Subcutaneous abdominal adipose tissue (tissue), 5 donors: ENCODE results near the gene TBC1D1.
A peak's percentile ranks its signal among the peaks of the same experiment; 100 is the strongest.

Experiments
- H3K27ac ChIP-seq: one replicate; pipeline ENCODE4 v1.7.0; 2013; ENCODE audit warnings: low read depth, mild to moderate bottlenecking, inconsistent platforms, low read length, moderate library complexity
- H3K27me3 ChIP-seq, 5 donors: one replicate each; pipeline ENCODE4 v1.7.0; 2013; ENCODE audit warnings: low read length in 5 of 5, inconsistent platforms in 1 of 5; ENCODE audit not compliant: control insufficient read depth in 5 of 5, insufficient read depth in 4 of 5
- H3K36me3 ChIP-seq, 5 donors: one replicate each; pipeline ENCODE4 v1.7.0; 2013; ENCODE audit warnings: low read length in 5 of 5; ENCODE audit not compliant: control insufficient read depth in 5 of 5, insufficient read depth in 5 of 5
- H3K4me1 ChIP-seq, 5 donors: one replicate each; pipeline ENCODE4 v1.7.0; 2013; ENCODE audit warnings: low read length in 5 of 5, mild to moderate bottlenecking in 3 of 5, moderate library complexity in 1 of 5; ENCODE audit not compliant: control insufficient read depth in 5 of 5, insufficient read depth in 5 of 5
- H3K4me3 ChIP-seq, 5 donors: one replicate each; pipeline ENCODE4 v1.7.0; 2013; ENCODE audit warnings: low read length in 5 of 5, low read depth in 1 of 5
- H3K9ac ChIP-seq, 5 donors: one replicate each; pipeline ENCODE4 v1.7.0; 2013; ENCODE audit warnings: low read length in 5 of 5, mild to moderate bottlenecking in 4 of 5, moderate library complexity in 3 of 5
- H3K9me3 ChIP-seq, 5 donors: one replicate each; pipeline ENCODE4 v1.7.0; 2013; ENCODE audit warnings: low read length in 5 of 5; ENCODE audit not compliant: control insufficient read depth in 5 of 5
- donor health status: healthy.
- donor health status: healthy.
- donor health status: healthy.
- donor health status: healthy.
- donor health status: healthy.

Gene TBC1D1

GRCh38 chr4:38056011-38056685 lies 165.3 kb downstream of the TBC1D1 start:
- Histone ChIP-seq H3K9ac (peak overlapping the region in 1 of 5 donors; percentile 24), H3K27ac (peak overlapping the region; percentile 71), H3K4me3 (peak overlapping the region in 3 of 5 donors; percentile 10 to 28 (median 15)), H3K9me3 (no peaks in the 10 kb centered on the region), H3K27me3 (no peaks in the 10 kb centered on the region), H3K36me3 (peaks cover 3 to 33% (median 19%) of the 10 kb centered on the region in 5 donors), H3K4me1 (peaks cover 0 to 25% (median 10%) of the 10 kb centered on the region in 5 donors)

DNA sequence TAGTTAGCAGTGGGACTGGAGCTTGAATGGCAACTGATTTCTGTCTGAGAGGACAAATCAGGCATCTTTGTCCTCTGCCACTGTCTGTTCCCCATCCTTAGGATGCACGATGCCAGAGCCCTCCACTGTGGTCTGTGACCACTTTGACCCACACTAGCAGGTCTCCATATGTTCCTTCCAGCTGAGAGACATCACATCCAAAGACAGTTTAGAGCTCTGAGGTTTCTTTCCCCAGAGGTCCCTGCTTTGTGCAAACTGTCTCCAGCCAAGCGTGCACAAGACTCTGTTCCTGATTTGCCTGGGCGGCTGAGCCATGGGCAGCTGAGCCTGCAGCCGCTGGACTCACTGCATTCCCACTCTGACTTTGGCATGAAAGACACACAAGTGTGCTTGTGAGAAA lies 167.3 kb downstream of the TBC1D1 start:
- Histone ChIP-seq H3K36me3 (peaks cover 3 to 29% (median 19%) of the 10 kb centered on the region in 5 donors), H3K27ac (no peak overlapping the region)

DNA sequence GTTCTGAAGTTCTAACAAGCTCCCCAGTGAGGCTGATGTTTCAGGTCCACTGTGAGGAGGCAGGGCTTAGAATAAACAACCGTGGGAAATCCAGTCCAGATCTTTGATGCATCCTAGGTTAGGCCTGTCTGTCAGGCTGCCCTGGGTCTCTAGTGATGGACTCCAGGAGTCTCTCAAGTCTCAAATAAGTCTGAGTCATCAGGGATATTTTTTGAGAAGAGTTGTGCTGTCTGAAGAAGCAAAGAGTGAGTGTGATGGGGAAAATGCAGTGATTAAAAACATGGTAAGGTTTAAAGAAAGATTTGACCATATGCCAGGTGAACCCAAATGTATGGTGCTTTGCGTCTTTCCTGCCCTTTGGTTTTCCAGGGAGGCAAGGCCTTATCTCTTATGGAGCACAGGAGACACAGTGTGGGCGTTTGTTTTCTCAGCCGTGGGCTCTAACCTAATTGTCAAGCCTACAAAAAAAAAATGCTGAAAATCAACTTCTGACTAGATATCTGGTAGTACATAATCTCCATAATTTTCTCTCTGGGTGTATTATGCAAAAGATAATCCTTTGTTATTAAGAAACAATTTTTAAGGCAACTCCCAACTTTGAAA lies 170.0 kb downstream of the TBC1D1 start:
- Histone ChIP-seq H3K27ac (no peak overlapping the region), H3K27me3 (no peaks in the 10 kb centered on the region), H3K36me3 (peaks cover 3 to 16% (median 7%) of the 10 kb centered on the region in 5 donors), H3K4me1 (peaks cover 0 to 15% (median 11%) of the 10 kb centered on the region in 5 donors), H3K9ac (no peak overlapping the region), H3K9me3 (no peaks in the 10 kb centered on the region), H3K4me3 (no peak overlapping the region)

More for the DNA sequence above, 167.3 kb downstream of the TBC1D1 start:
- Histone ChIP-seq H3K27me3 (no peaks in the 10 kb centered on the region), H3K9me3 (no peaks in the 10 kb centered on the region), H3K4me3 (no peak overlapping the region), H3K4me1 (peaks cover 0 to 23% (median 17%) of the 10 kb centered on the region in 5 donors), H3K9ac (no peak overlapping the region)

DNA sequence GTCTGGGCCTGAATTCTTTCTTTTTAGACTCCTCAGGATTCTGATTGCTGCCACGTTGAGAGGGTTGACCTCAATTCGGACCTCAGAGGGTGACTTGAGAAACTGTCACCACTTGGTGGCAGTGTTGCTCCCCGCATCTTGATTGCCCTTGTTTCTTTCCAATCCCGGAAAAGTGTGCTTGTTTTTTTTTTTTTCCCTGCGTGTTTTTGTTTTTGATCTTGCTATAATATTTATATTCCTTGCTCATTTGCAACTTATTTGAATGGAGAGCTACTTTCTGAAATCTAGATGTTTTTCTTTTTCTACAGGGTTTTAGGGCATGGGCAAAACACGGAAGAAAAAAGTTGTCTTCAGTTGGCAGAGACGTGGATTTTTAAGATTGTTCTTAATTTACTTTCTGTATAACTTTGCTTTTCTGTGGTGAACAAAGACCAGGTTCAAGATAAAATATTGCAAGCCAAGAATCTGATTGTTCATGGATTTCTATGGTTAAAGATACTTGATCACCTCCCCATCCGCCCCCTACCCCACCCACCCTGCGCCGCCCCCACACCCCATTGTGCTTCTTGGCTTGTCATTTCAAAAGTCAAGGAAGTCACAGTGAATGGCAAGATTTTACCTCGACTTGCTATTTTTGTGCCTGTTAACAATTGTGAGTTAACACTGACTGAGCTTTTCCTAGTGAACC lies 171.3 kb downstream of the TBC1D1 start:
- no peaks in the 10 kb centered on the region for H3K9me3 ChIP-seq
- H3K36me3 ChIP-seq = peaks cover 3 to 16% (median 7%) of the 10 kb centered on the region in 5 donors
- peak overlapping the region in 2 of 5 donors; percentile 41 to 66 for H3K9ac ChIP-seq
- no peaks in the 10 kb centered on the region for H3K27me3 ChIP-seq
- peak overlapping the region; percentile 26 for H3K27ac ChIP-seq
- H3K4me1 ChIP-seq = peaks cover 0 to 10% (median 8%) of the 10 kb centered on the region in 5 donors
- H3K4me3 ChIP-seq = peak overlapping the region; percentile 51 to 63 (median 57)

DNA sequence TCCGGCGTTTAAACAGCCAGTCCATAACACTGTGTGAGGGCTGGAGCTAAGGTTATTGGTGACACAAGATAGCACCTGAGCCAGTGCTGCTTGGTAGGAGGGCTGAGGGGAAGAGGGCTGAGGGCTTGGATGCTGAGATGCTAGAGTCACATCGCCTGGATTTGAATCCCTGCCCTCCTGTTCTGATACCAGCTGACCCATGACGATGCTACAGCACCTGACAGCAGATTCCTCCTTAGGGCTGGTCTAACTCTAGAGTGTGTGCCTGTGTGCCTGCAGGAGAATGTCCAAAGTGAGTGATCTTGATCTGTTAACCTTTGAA lies 171.9 kb downstream of the TBC1D1 start:
- Histone ChIP-seq H3K36me3 (peaks cover 3 to 15% (median 7%) of the 10 kb centered on the region in 5 donors), H3K27ac (no peak overlapping the region), H3K4me1 (peaks cover 0 to 12% (median 8%) of the 10 kb centered on the region in 5 donors), H3K27me3 (no peaks in the 10 kb centered on the region), H3K4me3 (peak overlapping the region in 1 of 5 donors; percentile 56), H3K9ac (peak overlapping the region in 1 of 5 donors; percentile 41), H3K9me3 (no peaks in the 10 kb centered on the region)

GRCh38 chr4:38065176-38065575 lies 174.3 kb downstream of the TBC1D1 start:
- H3K4me3 ChIP-seq = no peak overlapping the region
- H3K36me3 ChIP-seq = peaks cover 2 to 15% (median 6%) of the 10 kb centered on the region in 5 donors
- no peak overlapping the region for H3K9ac ChIP-seq
- H3K27ac ChIP-seq = no peak overlapping the region
- H3K4me1 ChIP-seq = peaks cover 0 to 16% (median 8%) of the 10 kb centered on the region in 5 donors
- H3K27me3 ChIP-seq = no peaks in the 10 kb centered on the region
- H3K9me3 ChIP-seq = no peaks in the 10 kb centered on the region

DNA sequence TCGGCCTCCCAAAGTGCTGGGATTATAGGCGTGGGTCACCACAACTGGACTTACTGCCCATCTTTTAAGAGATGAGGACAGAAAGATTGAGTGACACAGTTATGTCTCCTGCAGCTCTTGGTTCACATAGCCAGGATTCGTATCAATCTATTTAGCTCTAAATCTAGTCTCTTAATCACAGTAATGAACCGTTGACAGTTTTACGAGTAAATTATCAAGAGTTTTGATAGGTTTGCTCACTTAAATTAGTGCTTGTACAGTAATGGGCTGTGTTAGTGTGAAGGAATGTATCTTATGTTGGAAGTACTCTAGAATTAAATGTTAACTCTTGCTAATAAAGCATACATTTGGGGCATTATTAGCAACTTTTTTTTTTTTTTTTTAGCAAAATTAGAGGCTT lies 175.0 kb downstream of the TBC1D1 start:
- Histone ChIP-seq H3K27me3 (no peaks in the 10 kb centered on the region), H3K36me3 (peaks cover 0 to 12% (median under 1%) of the 10 kb centered on the region in 5 donors), H3K9ac (no peak overlapping the region), H3K9me3 (no peaks in the 10 kb centered on the region), H3K4me1 (peaks cover 0 to 16% (median 8%) of the 10 kb centered on the region in 5 donors), H3K4me3 (no peak overlapping the region), H3K27ac (no peak overlapping the region)

- Histone ChIP-seq H3K27ac (no peak overlapping the region), H3K4me1 (peaks cover 2 to 28% (median 15%) of the 10 kb centered on the region in 5 donors), H3K36me3 (peaks cover 0 to 12% (median 0%) of the 10 kb centered on the region in 5 donors), H3K9me3 (no peaks in the 10 kb centered on the region), H3K27me3 (no peaks in the 10 kb centered on the region), H3K4me3 (no peak overlapping the region), H3K9ac (no peak overlapping the region)
Observed at GRCh38 chr4:38067499-38067898, 176.6 kb downstream of the TBC1D1 start.

DNA sequence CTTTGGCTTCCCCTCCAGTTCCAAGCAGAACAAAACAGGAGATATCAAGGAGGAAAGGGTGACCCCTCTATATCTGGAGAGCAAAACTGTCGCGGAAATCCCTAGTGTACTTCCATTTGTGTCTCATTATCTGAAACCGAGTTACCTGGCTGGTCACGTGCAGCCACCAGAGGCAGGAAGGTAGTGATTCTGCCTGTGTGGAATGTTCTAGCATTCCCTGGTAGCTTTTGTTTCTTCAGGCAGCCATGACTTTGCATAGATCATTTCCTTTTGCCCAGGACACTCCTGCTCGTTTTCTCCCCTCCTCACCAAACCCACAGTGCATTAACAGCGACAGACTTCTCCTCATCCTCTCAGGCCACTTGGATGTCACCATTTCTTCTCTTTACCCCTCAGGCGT lies 177.2 kb downstream of the TBC1D1 start:
- peaks cover 0 to 12% (median 0%) of the 10 kb centered on the region in 5 donors for H3K36me3 ChIP-seq
- H3K9ac ChIP-seq = no peak overlapping the region
- no peaks in the 10 kb centered on the region for H3K9me3 ChIP-seq
- H3K27me3 ChIP-seq = no peaks in the 10 kb centered on the region
- H3K4me1 ChIP-seq = peaks cover 2 to 27% (median 17%) of the 10 kb centered on the region in 5 donors
- no peak overlapping the region for H3K27ac ChIP-seq
- no peak overlapping the region for H3K4me3 ChIP-seq

- H3K9ac ChIP-seq = no peak overlapping the region
- no peak overlapping the region for H3K4me3 ChIP-seq
- H3K27ac ChIP-seq = no peak overlapping the region
- H3K4me1 ChIP-seq = peaks cover 4 to 38% (median 21%) of the 10 kb centered on the region in 5 donors
- H3K9me3 ChIP-seq = no peaks in the 10 kb centered on the region
- H3K27me3 ChIP-seq = no peaks in the 10 kb centered on the region
- H3K36me3 ChIP-seq = peaks cover 0 to 12% (median 0%) of the 10 kb centered on the region in 5 donors
Observed at GRCh38 chr4:38069271-38069760, 178.4 kb downstream of the TBC1D1 start.
